Measurements from ENCODE around the gene AKR1C2.
A peak's percentile ranks its signal among the peaks of the same experiment; 100 is the strongest.
"Not testable (repeated sequence)": the region's sequence is repeated elsewhere in the genome, so short reads cannot be mapped to it uniquely, and the experiment has no call there.

Gene AKR1C2

GRCh38 chr10:4984971-4985594 lies 18.6 kb downstream of the AKR1C2 start:
- DNase-seq: no peak

GRCh38 chr10:4984223-4984622 lies 19.4 kb downstream of the AKR1C2 start:
- DNase-seq: no peak

DNA sequence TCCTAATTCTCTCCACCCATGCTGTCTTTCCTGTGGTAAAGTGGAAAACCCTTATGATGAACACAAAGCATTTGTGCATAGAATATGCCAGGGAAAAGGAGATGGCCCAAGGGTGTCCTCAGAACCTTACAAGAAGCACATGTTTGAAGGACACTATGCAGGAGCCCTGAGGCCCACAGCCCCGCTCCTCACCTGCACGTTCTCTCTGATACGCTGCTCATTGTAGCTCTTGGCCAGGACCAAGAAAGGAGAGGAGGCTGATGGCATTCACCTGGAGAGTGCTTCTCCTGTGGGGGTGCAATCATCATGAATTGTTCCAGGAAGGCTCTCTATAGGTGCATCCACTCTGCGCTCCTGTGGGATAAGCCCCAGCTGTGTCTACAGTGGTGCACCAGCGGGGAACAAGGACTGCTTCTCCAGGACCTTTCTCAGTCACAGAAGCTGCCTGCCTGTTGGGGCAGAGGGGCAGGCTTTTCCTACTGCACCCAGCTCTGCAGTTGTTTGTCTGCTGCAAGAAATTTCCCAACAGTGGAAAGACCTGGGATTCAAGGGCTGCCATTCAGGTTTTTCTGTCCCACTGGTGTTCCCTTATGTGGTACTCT lies 19.9 kb downstream of the AKR1C2 start:
- DNase-seq: no peak

- no peak for DNase-seq
Observed at GRCh38 chr10:4982764-4983226, 20.9 kb downstream of the AKR1C2 start.

DNA sequence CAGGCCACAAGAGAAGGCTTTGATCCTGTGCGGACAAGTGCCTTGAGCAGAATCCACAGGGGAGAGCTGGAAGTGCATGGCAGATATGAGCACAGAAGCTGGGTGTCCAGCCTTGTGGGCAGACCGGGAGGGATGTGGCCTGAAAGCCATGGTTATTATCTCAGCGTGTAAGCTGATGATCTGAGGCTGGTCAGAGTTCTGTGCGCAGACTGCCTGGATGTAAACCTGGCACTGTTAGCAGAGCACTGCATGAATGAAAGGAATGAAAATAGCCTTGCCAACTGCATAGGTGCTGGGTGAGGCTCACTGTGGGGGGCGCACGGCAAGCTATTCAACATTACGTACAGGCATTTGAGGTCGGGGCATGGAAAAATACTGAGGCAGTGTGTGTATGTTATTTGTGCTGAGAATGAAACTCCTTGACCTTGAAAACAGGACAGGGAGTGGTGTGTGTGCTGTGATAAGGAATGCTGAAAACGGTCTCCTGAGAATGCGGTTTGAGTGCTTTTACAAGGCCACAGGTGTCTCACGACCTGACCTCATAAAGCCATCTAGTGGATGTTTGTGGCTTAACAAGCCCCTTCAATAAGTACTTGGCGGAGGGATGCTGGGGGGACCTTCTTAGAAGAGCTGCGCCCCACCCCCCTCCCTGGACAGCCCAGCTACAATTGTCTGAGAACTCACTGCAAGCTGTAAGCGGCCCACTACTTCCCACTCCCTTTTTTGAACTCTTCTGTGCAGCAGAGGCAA lies 21.8 kb downstream of the AKR1C2 start:
- peak; percentile 7 for DNase-seq

- no peak for DNase-seq
Observed at GRCh38 chr10:4980793-4981192, 22.9 kb downstream of the AKR1C2 start.

DNA sequence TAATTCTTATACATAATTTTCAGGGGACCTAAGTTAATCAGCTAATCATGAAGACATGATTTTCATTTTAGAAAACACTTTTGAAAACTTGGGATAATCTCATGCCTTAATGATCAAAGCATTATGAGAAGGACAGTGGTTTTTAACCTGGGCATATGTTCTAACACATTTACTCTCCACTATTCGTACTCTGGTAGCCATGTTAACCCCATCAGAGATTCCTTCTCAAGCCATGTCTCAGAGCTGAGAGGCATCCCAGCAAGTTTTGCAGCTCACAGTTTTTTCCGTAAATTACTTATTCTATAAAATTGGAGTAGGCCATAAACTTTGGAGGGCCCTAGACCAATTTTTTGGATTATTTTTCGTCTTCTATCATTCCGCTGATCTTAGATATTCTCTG lies 24.8 kb downstream of the AKR1C2 start:
- no peak for DNase-seq

GRCh38 chr10:4977025-4977424 lies 26.6 kb downstream of the AKR1C2 start:
- DNase-seq: no peak

DNA sequence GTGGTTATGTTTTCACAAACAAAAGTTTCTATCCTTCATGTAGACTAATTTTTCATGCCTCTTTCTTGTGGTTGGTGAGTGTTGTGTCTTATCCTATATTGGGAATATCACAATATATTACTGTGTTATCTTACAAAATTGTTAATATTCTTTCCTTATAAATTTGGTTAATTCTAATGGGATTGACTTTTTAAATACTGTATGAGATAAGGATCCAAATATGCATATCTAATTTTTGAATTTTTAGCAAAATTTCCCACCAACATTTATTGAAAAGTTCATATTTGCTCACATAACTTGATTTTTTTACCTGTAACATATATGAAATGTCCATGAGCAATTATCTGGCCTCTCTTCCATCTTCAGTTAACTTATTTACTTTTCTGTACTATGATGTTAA lies 29.3 kb downstream of the AKR1C2 start:
- DNase-seq: not testable (repeated sequence)

- DNase-seq: not testable (repeated sequence)
Observed at GRCh38 chr10:4973294-4973693, 30.4 kb downstream of the AKR1C2 start.

GRCh38 chr10:4972369-4973142 lies 31.1 kb downstream of the AKR1C2 start:
- DNase-seq: not testable (repeated sequence)

- not testable (repeated sequence) for DNase-seq
Observed at GRCh38 chr10:4970362-4970761, 33.3 kb downstream of the AKR1C2 start.

- not testable (repeated sequence) for DNase-seq
Observed at GRCh38 chr10:4969289-4969688, 34.4 kb downstream of the AKR1C2 start.

GRCh38 chr10:4967189-4967588 lies 36.5 kb downstream of the AKR1C2 start:
- DNase-seq: not testable (repeated sequence)

DNA sequence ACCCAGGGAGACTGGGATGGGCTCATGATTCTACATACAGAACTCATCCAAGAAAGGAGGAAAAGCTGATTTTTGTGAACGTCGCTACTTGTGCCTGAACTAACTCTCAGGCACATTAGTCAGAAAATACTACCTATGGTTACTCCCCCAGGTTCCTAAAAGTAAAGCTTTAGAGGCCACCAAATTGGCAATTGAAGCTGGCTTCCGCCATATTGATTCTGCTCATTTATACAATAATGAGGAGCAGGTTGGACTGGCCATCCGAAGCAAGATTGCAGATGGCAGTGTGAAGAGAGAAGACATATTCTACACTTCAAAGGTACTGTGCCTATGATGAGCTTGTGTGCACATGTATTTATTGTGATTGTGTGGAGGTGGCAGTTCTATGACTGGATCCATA lies 37.9 kb downstream of the AKR1C2 start:
- not testable (repeated sequence) for DNase-seq

- not testable (repeated sequence) for DNase-seq
Observed at GRCh38 chr10:4963815-4964154, 39.9 kb downstream of the AKR1C2 start.

GRCh38 chr10:4962876-4963814 lies 40.5 kb downstream of the AKR1C2 start, which contains the start of gene AKR1C1:
TSS of gene AKR1C1 (plus strand) at chr10:4963415. CDS start at chr10:4963445, 30 bp downstream.
- not testable (repeated sequence) for DNase-seq

DNA sequence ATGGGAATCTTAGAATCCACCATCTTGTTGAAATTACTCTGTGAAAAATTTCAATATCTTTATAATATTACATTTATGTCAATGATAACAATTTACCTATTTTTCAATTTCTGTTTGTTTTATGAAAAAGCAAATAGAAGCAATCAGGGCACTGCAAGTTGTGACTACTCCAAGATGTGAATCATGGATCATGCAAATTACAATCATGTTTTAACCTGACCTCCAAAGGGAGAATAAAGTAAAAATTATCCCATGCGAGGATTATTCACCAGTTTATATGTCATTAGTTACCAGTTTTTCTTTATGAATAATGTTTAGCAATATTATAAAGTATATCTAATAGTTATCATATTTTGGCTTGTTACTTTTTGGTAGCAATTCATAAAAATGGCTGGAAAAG lies 41.3 kb downstream of the AKR1C2 start:
- DNase-seq: not testable (repeated sequence)

DNA sequence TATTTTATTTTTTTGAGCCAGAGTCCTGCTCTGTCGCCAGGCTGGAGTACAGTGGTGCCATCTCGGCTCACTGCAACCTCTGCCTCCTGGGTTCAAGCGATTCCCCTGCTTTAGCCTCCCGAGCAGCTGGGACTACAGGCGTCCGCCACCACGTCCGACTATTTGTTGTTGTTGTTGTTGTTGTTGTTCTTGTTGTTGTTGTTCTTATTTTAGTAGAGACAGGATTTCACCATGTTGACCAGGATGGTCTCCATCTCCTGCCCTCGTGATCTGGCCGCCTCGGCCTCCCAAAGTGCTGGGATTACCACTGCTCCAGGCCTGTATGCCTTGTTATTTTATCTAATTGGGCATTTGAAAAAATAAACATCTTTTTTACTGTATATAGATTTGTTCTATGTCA lies 42.1 kb downstream of the AKR1C2 start:
- DNase-seq: not testable (repeated sequence)

DNA sequence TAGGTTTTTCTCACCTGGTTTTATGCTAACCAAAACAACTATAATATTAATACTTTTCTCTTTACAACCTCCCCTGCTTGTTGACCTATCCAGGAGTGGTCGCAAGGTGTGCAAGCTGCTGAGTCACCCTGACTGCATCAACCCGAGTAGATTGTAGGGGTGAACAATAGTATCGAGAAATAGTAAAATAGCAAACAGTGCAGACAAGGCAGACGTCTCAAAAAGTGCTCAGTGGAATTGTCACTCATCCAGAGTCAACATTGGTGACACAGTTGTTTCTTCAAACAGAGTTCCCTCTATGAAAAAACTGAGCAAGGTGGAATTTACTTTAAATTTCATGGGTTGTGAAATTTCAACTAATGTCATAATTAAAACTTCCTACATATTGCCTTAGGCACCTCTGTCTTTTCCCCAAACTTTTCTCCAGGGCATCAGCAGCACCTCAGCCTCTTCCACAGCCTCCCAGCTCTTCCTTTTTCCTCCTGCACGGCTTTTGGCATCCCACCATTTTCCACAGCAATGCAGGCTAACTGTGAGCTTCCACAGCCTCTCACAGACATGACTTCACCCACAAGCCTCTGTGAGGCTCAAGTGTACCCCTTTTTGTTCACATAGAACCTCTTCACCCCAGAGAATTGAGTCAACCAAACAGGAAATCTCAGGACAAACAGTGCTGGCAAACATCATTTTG lies 46.6 kb downstream of the AKR1C2 start:
- not testable (repeated sequence) for DNase-seq

DNA sequence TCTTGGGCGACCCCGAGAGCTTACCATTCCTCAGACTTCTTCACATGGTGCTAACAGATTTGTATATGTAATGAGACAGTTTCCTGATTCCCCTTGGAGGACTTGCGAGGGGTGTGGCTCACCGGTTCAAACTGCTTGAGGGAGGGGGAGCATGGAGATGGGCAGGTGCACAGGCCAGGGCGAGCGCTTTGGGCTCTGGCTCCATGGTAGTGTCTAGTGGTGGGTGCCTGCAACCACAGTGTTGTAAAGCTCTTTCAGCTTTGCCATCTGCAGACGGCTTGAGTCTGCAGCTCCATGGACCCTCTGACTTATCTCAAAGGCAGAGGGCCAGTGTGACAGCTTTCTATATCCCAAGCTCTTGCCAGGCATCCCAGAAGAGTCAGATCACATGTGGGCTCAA lies 47.6 kb downstream of the AKR1C2 start:
- not testable (repeated sequence) for DNase-seq

Measured in CD4-positive, alpha-beta T cell treated with Interleukin-12 subunit alpha and Interleukin-12 subunit beta, for 1 hour (primary cell).